Measurements from ENCODE around the gene TTLL3.
"Not testable (repeated sequence)": the region's sequence is repeated elsewhere in the genome, so short reads cannot be mapped to it uniquely, and the experiment has no call there.

TTLL3 gene

DNA sequence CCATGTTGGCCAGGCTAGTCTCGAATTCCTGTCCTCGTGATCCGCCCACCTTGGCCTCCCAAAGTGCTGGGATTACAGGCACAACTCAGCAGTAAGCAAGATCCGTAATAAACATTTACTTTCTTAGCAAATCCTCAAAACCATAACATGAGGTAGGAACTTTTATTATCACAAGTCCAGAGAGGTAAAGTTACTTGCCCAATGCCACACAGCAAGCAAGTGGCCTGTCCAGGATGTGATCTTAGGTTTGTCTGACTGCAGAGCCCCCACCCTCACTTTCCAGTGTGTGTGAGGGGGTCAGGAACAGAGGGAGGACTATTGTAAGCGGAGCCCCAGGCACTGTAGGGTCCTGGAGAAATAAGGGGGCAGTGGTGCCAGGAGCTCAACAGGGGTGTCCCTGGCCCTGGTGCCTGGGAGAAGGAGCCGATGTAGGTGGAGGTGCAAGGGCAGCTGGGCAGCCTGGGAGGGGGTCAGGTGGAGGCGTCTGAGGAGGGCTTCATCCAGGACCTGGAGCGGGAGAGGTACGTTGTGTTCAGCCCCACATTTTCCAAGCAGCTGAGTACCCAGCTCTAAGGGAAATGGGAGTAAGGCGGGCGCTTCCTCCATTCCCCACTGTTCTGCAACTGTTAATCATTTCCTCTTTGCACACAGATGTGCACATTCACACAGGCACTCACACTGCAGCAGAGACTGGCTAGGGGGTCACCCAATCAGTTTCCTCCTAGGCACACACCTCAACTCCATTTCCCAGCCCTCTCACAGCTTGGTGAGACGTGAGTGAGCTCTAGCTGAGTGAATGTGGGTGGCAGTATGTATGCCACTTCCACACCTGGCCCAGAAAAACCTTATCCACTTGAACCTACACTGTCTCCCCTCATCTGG is 27.9 kb downstream of the TTLL3 start:
- no peak for DNase-seq (ENCODE audit: low read depth)

DNA sequence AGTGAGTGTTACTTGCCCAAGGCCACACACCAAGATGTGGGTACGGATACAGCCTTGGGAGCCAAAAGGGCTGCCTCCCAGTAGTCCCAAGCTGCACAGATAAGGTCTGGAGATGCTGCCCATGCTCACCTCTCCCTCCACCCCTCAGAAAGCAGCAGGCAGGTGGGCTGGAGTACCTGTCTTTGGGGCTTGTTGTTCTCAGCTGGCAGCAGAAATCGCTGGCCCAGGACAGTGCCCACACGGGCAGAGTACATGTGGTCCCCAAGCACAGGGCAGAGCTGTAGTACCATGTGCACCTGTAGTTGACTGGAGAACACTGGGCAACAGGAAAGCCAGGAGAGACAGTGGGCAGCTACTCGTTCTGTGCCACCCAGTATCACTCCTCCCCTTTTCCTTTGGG is 28.8 kb downstream of the TTLL3 start:
- no peak for DNase-seq (ENCODE audit: low read depth)

- DNase-seq (ENCODE audit: low read depth), result no peak
These were observed 31.0 kb downstream of the TTLL3 start for GRCh38 chr3:9841015-9841414.

- DNase-seq (ENCODE audit: low read depth), result peak; percentile 93
These were observed 33.8 kb downstream of the TTLL3 start, which contains the start of gene RPUSD3 for GRCh38 chr3:9843715-9844438. Gene RPUSD3 (minus strand): TSS chr3:9844008. CDS start chr3:9843990, 18 bp downstream.

- DNase-seq (ENCODE audit: low read depth), result no peak
These were observed 36.2 kb downstream of the TTLL3 start for GRCh38 chr3:9846231-9846630.

GRCh38 chr3:9846931-9847488 is 36.9 kb downstream of the TTLL3 start:
- no peak for DNase-seq (ENCODE audit: low read depth)

DNA sequence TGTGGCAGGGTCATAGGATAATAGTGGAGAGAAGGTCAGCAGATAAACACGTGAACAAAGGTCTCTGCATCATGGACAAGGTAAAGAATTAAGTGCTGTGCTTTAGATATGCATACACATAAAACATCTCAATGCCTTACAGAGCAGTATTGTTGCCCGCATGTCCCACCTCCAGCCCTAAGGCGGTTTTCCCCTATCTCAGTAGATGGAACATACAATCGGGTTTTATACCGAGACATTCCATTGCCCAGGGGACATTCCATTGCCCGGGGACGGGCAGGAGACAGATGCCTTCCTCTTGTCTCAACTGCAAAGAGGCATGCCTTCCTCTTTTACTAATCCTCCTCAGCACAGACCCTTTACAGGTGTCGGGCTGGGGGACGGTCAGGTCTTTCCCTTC is 37.8 kb downstream of the TTLL3 start:
- not testable (repeated sequence) for DNase-seq (ENCODE audit: low read depth)

DNA sequence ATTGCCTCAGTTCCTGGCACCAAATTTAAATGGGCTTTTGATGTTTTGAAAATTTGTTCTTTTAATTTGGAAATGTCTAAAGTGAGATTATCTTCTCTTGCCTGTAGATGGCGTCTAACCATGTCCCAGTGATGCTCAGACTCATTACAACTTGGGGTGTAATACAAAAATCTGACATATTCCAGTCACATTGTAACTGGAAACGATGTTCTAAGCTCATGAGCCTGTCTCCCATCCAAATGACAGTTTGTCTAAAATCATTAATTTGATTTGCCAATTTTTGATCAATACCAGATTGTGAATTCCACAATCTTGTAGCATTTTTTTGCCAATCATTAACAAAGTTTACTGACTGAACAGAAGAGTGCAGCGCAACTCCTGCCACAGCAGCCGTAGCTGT is 38.8 kb downstream of the TTLL3 start:
- peak; percentile 33 for DNase-seq (ENCODE audit: low read depth)

DNA sequence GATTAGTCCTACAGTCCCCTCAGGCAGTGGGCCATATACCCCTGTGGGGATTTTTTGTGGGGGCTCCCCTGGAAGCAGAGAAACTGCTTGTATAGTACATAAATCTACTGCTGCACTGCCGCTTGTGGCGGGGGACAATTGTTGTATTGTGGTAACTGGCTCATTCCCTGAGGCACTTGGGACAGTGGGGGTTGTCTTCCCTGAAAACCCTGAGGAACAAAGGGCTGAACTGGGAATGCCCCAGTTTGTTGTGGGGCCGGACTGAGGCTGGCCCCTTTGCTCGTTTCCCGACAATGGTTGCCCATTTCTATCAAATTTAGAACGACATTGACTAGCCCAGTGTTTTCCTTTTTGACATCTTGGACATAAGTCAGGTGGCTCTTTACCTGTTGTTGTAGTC is 41.3 kb downstream of the TTLL3 start:
- not testable (repeated sequence) for DNase-seq (ENCODE audit: low read depth)

GRCh38 chr3:9851926-9852325 is 41.9 kb downstream of the TTLL3 start:
- DNase-seq (ENCODE audit: low read depth), result not testable (repeated sequence)

GRCh38 chr3:9852528-9852927 is 42.5 kb downstream of the TTLL3 start:
- no peak for DNase-seq (ENCODE audit: low read depth)

DNA sequence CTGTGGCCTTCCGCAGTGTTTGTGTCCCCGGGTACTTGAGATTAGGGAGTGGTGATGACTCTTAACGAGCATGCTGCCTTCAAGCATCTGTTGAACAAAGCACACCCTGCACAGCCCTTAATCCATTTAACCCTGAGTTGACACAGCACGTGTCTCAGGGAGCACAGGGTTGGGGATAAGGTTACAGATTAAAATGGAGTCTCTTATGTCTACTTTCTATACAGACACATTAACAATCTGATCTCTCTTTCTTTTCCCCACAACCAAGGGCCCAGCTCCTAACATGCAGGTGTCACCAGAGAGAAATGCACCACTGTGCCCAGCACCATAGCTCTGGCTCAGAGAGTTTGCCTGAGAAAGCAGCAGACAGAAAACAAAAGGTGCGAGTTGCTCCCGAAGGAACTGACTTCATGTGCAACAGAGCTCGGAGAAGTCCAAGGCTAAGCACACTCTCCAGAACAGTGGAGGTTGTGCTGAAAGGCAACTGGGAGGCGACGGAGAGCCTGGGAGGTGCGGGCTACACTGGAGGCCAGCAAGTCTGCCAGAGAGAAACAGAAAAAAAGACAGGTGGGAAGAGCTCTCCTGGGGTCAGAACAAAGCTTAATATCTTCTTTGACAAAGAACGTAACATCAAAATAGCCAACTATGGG is 44.4 kb downstream of the TTLL3 start:
- DNase-seq (ENCODE audit: low read depth), result not testable (repeated sequence)

- DNase-seq (ENCODE audit: low read depth), result no peak
These were observed 45.5 kb downstream of the TTLL3 start for GRCh38 chr3:9855594-9855993.

DNA sequence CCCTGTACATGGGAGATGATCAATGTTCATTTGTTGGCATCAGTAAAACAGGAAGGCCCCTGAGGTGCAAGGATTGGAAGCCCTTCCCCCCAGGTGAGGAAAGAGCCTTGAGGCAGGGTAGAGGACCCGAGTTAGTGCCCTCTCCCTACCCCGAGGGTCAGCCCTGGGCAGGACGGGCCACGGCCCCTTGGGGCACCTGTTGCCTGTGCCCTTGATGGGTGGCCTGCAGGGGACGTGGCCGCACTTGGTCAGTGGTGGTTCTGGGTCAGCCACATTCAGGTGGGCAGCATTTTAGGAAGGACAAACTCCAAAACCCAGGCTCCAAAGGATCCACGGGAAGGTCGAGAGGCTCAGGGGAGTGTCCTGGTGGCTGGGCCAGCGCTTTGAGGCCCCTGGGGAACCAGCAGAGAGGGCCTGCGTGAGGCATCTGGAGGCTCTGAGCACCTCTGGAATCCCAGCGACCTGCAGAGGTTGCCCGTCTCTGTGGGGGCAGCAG is 49.5 kb downstream of the TTLL3 start:
- no peak for DNase-seq (ENCODE audit: low read depth)

GRCh38 chr3:9861201-9861600 is 51.1 kb downstream of the TTLL3 start:
- DNase-seq (ENCODE audit: low read depth), result no peak

GRCh38 chr3:9861626-9862130 is 51.6 kb downstream of the TTLL3 start:
- DNase-seq (ENCODE audit: low read depth), result no peak

DNA sequence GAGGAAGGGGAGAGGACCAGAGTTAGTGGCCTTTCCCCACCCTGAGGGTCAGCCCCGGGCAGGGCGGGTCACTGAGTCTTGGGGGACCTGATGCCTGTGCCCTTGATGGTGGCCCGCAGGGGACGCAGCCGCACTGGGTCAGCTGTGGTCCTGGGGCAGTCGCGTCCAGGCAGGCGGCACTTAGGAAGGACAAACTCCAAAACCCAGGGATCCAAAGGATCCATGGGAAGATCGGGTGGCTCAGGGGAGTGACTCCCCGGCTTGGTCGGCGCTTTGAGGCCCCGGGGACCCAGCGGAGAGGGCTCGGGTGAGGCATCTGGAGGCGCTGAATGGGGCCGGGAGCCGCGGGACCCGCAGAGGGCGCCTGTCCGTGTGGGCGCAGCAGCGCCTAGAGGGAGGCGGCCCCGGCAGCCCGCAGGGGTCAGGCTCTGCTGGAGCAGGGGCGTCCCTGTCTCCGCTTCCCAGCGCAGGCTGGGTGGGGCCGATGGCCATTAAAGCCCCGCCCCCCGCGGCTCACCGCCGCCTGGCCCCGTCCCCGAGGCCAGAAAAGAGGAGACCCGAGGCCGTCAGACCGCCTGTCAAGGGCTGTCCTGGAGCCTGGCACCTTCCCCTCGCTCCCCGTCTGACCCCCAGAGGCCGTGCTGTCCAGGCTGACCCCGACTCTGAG is 52.5 kb downstream of the TTLL3 start:
- peak; percentile 39 for DNase-seq (ENCODE audit: low read depth)

DNA sequence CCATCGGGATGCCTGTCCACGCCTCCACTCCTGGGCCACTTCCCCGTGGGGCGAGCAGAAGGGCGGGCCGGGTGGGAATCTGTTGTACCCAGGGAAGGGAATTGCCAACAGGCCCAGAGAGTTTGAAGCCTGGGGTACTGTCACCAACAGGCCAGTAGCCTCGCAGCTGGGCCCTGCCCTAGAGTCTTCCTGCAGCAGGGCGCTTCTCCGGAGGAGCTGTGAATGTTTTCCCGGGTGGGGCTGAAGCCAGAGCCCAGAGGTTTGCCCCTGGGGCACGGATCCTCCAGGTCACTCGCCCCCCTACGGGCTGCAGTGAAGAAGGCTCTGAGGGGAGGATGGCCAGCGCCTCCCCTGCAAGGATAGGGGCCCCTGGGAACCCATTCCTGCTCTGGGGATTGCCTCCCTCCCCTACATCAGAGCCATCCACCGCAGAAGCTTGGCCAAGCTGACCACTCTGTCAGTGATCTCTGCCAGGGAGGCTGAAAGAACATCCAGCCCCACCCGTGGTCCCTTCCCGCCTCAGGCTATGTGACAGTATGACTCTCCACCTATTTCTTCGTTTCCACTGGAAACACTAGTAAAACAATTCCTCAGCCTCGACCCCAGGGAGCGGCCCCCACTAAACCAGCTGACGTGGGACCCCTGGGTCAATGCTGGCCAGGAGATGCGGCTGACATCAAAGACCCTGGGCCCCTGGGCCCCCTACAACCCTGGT is 53.2 kb downstream of the TTLL3 start:
- DNase-seq (ENCODE audit: low read depth), result no peak

DNA sequence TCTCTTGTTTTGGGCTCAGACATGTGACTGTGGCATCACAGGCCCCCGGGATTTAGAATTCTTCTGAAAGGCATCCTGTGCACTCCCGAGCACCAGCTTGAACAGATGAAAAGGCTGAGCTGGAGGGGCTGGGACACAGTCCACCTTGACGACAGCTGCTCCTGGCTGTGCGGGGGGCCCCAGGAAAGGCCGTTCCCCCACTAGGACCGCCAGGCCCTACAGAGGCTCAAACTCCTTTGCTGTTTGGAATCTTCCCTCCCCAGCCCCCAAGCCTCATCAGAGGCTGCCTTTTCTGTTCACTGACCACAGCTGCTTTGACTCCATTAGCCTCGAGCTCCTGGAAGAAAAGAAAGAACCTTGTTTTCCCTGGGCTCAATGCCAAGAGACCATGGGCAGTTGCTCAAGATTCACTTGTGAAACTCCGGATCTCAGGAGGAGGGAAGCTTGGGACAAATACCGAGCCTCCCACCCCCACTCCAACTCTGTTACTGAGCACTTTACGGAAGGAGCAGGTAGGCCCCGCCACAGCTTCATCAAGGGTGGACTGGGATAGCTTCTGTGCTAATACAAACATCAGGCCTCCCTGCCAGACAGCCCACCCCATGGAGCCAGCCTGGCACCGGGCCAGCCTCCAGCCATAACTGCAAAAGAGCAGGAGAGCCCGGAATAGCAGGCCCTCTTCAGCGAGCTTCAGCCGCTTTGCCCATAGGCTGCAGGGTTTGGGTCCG is 54.3 kb downstream of the TTLL3 start:
- DNase-seq (ENCODE audit: low read depth), result peak; percentile 93

- DNase-seq (ENCODE audit: low read depth), result not testable (repeated sequence)
These were observed 55.1 kb downstream of the TTLL3 start for GRCh38 chr3:9865125-9865637.

Measured in iris pigment epithelial cell (primary cell).